ENCODE data around the gene ANP32A.

Gene ANP32A

DNA sequence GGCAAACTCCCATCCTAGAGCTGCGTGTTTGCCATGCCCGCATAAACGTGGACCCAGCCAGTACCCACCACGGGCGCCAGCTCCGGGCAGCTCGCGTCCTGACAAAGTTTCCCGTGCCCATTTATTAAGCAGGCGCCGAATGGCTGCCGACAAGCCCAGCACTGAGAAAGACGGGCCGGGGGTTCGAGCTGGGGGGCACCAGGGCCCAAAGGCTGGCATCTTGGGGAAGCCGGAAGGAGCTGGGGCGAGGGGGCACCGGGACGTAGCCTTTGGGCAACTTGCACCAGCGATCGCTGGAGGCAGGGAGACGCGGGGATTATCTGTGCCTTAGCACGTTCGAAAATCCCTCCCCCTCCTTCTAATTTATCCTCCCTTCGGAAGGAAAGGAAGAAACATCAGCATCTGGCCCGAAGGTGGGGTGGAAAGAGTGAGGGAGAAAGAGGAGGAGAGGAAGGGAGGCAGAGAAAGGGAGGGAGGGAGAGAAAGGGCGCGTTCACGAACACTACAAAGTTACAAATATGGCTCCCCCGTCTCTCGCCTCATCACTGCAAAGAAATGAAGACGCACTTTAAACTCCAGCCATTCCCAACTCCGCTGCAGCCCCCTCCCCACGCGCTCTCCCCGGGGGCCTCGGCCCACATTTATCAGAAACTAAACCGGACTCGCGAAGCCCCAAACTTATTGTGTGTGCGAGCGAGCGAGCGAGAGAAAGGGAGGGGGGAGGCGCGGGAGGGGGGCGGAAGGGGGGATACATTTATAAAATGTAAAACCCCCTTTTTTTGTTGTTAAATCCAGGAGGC lies 1.0 kb downstream of the ANP32A start:
- no peak for DNase-seq

DNA sequence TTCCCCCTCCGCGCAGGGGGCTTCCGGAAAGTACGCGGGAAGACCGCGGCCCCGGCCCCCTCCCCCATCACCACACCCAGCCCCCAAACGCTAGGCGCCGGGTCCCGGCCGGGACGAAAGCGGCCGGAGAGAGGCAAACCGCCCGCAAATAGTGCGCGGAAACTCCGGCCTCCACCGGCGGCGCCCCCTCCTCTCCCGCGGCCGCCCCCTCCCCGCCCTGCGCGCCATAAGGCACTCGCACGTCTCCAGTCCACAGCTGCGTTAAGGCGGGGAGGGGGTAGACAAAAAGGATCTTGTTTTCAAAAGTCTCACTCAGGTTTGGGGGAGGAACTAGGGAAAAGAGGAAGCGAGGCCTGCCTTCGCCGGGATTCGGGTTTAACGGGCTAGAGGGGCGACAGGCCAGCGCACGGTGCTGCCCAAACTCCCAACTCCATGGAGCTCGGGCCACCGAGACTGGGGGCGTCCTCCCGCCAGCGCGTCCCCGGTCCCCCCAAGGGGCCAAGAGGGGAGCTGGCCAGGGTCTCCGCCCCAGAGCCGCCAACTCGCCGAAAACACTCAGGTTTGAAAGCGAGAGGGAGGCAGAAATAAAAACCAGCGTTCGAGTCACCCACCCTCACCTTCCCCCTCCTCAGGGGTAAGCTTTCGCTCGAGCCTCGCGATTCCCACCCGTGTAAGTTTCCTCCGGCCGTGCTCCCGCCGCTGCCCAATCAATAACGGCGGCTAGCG lies 1.8 kb downstream of the ANP32A start:
- peak in 1 of 2 donors; percentile 36 for DNase-seq

DNA sequence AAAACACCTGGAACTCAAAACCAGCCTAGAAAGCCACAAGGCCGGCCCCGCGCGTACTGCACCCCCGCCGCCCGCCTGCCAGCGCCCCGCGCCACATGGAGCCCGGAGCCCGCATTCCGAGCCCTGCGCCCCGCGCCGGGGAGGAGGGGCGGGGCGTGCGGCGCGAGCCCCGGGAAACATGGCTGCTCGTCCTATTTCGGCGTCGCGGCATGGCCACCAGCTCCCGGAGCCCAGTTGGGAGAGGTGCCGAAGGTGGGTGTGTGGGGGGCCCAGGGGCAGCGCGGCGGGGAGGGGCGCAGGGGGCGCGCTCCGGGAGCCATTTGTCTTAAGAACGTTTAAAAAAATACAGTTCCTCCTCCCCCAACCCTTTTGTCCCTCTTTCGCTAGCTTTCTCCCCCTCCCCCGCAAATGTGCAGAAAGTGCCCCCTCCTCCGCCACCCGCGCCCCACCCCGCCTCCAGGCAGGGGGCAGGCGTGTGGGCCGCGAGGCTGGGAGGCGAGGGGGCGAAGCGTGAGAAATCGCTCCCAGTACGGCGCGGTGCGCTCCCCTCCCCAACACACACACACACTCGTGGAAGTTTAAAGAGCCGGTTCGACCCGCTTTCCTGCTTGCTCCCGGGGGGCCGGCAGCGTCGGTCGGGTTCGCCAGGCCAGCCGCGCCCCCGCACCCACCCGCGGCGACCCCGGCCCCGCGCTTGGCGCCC lies 2.5 kb downstream of the ANP32A start:
- DNase-seq: peak; percentile 55 to 59

GRCh38 chr15:68817304-68818065 lies 3.2 kb downstream of the ANP32A start:
- peak; percentile 58 to 61 for DNase-seq

DNA sequence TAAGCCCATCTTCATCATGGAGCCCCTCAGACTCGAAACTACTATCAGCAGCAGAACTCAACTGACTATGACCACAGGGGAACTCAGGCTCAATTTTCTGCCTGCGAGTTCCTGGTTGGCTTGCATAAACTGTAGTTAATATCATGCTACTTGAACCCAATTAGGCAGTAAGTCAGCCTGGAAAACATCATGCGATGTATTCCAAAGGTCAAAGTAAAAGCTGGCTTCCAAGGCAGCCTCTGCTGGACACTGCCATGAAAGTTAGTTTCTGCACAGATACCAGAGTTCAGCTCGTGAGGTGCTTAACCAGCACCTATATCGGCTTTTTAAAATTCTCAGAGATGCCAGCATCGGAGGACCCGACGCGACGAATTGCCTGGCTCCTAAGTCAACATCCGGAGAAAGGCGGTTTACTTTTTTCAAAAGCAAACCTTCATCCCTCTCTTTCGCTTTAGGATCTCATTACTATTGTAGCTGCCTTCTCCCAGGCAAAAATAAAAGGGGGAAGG lies 3.8 kb downstream of the ANP32A start:
- DNase-seq: no peak

- no peak for DNase-seq
These were observed 4.5 kb downstream of the ANP32A start for GRCh38 chr15:68816158-68816557.

- no peak for DNase-seq
These were observed 5.1 kb downstream of the ANP32A start for GRCh38 chr15:68815598-68815997.

DNA sequence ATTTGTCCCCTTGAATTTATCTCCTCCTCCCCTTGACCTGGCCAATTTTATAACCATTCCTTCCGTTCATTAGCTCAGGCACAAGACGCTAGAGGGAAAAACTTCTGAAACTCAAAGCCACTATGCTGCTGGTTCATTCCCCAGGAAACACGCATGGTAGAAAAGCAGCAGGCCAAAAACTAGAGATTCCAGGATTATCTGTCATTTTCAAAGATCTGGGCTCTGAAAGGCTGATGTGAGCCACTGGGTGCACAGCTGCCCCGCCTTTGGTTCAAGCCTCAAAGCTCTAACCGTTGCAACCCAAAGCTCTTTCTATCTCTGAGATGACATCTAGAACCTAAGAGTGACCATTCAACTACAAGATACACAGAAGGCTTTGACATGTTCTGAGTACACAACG lies 6.1 kb downstream of the ANP32A start:
- DNase-seq: no peak

- no peak for DNase-seq
These were observed 7.9 kb downstream of the ANP32A start for GRCh38 chr15:68812597-68813431.

DNA sequence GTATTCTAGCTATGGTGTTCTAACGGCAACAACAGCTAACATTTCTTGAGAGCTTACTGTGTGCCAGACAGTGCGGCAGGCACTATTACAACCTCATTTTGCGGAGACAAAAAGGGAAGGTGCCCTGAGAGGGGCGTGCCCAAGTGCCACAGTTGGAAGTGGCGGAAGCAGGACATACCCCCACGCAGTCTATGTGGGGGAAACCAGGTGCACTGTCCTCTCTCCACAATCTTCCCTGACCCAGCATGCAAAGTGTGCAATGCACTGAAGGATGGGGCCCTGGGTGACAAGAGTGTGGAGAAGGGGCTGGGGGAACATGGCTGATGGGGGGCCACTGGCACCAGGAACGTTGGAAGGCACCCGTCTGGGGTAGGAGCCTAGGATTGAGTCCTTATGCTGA lies 8.6 kb downstream of the ANP32A start:
- DNase-seq: no peak

DNA sequence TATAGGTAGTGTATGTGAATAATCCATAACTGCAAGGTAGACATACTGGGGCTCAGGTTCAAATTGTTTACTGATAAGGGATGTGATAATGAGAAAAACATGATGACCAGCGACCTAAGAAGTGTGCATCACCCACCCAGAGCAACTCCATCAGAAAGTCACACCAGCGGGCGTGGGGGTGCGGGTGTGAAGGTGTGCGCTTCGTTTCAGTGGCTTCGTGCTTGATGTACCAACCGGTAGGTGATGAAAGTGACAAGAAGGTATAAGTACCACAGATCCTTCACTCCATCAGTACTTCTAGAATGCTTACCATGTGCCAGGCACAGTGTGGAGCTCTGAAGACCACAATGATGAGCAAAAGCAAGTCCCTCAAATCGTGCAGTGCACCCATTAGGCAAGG lies 11.2 kb downstream of the ANP32A start:
- no peak for DNase-seq

- DNase-seq: no peak
These were observed 11.9 kb downstream of the ANP32A start for GRCh38 chr15:68808770-68809169.

DNA sequence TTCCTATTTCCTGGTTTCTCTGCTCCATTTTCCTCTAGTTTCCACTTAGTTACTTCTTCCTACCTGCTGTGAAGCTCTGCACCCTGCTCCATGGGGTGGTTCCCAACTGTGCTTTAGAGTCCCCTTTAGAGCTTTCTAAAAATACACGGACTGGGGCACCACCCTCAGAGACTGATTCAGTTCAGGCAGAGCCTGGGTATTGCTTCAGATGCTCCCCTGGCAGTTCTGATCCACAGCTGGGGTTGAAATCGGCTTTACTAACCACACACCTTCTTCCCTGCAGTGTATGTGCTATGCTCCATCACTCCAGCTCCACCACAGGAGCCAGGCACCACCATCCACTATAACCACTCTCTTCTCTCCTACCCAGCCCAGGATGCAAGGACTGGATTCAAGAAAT lies 12.6 kb downstream of the ANP32A start:
- no peak for DNase-seq

DNA sequence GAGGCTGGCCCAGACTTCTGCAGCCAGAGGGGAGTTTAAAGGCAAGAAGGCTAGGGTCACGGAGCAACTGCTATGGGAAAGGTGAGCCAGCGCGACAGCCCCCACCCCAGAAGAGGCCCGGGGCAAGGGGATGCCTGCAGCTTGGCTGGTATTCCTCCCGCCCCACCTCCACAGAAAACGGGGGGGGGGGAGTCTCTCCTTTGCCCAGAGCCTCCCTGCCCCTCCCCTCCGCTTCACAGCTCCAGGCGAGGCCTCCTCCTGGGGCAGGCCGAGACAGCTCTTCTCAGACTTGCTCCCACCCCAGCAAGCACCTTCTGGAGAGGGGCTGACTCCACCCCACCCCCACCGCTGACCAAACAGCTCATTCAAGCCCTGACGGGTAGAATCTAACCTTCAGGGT lies 13.4 kb downstream of the ANP32A start:
- no peak for DNase-seq

DNA sequence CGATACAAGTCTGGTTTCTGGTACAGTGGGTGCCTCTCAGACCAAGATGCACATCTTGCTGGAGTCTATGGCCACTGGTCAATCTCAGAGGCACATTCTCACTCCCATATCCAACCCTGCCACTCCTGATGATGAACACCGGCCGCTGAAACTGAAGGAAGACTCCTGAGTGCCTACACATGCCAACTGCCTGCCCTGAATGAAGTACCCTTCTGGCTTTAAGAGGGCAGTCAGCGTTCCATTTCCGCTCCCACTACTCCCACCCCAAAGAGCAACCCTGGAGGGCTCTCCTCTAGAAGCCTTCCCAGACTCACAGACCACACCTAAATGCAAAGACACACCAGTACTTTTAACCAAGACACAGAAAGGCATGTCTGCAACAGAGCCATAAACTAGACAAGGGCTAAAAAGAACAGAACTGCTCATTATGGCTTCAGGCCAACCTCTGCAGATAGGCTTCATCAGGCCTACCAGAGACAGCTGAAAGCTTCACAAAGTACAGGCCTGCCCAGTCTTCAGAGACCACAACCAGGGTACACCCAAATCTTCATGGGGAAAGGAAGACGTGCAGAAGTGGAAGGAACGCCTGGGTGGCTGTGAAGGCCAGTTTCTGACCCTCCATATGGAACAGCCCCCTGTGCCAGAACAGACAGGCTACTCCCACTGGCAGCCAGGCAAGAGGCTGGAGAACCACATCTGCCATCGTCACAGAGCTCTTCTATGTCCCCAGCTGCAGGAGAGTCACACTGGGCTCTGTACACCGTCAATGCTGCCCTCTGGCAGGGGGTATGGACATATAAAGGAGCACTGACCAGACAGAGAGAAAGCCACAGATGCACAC lies 14.3 kb downstream of the ANP32A start:
- DNase-seq: no peak

DNA sequence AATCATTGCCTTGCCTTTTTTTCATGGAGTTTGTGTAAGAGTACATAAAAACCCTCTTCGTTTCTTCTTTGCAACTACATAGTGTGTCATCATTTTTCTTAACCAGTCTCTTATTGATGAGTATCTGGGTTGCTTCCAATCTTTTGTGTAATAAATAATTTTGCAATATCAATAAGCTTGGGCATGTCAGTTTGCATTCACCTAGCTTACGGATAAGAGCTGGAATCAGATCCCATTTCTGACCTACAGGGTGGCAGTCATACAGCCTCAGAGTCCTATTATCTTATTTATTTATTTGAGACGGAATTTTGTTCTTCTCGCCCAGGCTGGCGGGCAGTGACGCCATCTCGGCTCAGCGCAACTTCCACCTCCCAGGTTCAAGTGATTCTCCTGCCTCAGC lies 18.3 kb downstream of the ANP32A start:
- no peak for DNase-seq

GRCh38 chr15:68801572-68802148 lies 19.0 kb downstream of the ANP32A start:
- no peak for DNase-seq

GRCh38 chr15:68800875-68801274 lies 19.8 kb downstream of the ANP32A start:
- no peak for DNase-seq

DNA sequence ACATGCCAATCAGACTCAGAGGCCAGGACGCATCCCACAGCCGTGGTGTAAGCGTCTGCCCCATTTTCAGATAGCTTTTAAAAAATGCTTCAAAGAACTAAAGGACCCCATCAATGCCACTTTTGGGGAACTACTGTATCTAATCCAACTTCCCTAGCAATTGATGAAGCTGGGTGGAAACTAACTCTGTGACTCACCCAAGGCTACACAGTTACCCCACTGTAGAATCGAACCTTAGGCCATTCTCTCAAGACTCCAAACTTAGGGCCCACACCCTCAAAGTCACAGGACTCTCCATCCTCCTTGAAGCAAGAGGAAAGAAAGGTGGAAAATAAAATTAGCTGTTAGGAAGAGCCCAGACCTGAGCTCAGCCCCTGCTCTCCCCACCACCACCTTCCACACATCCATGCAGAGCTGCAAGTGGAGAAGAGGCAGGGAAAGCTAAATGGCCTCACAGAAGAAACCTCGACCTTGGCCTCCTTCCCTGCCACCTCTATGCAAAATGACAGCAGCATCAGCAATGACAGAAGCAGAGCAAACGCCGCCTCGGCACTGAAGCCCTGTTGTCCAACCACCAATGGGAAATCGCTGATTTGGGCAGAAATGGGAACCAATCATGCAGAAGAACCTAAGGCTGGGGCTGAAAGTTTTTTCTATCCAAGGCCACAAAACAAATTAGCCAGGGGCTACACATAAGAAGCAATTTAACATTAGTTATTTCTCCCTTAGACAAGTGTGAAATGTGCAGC lies 22.2 kb downstream of the ANP32A start:
- DNase-seq: no peak

Data from stimulated activated CD4-positive, alpha-beta T cell treated with anti-CD3 and anti-CD28 coated beads, Interleukin-2, amount 100 ng/mL, for 48 hours (primary cell).